ENCODE data around the gene ENOX1.

Gene ENOX1

GRCh38 chr13:43405457-43405856, 381.3 kb downstream of the ENOX1 start:
- Histone ChIP-seq H2BK120ac (ENCODE audit: low read depth, low read length) (no peak overlapping the region), H3K56ac (ENCODE audit: low read length) (no peak overlapping the region), H4K5ac (ENCODE audit: low read length) (no peak overlapping the region), H3K36me3 (ENCODE audit: control insufficient read depth, insufficient read depth, low read length) (no peaks in the 10 kb centered on the region), H3K4me3 (ENCODE audit: low read length) (no peak overlapping the region), H3K27ac (ENCODE audit: low read depth, low read length) (no peak overlapping the region), H3K23ac (ENCODE audit: low read length) (no peak overlapping the region), H4K8ac (ENCODE audit: low read depth, low read length) (no peak overlapping the region), H3K18ac (ENCODE audit: low read length) (no peak overlapping the region), H3K4me2 (ENCODE audit: low read length) (no peak overlapping the region), H3K79me1 (ENCODE audit: low read length) (no peaks in the 10 kb centered on the region), H3K4me1 (ENCODE audit: control insufficient read depth, low read depth, low read length) (no peaks in the 10 kb centered on the region), H3K79me2 (ENCODE audit: control insufficient read depth, insufficient read depth, low read length) (no peaks in the 10 kb centered on the region), H2BK5ac (ENCODE audit: low read length) (no peak overlapping the region), H2BK15ac (replicated peaks; ENCODE audit: low read depth) (no peak overlapping the region), H3K27me3 (ENCODE audit: insufficient read depth, low read length, poor library complexity) (no peaks in the 10 kb centered on the region), H3K4ac (ENCODE audit: low read depth, low read length) (no peak overlapping the region), H3K9ac (ENCODE audit: low read length) (no peak overlapping the region), H2AK5ac (ENCODE audit: low read length) (no peak overlapping the region)
- WGBS (ENCODE audit: extremely low coverage, insufficient coverage, low lambda C conversion rate): no CpG with 5 or more reads among the region's 1 CpG
- no peak for DNase-seq

DNA sequence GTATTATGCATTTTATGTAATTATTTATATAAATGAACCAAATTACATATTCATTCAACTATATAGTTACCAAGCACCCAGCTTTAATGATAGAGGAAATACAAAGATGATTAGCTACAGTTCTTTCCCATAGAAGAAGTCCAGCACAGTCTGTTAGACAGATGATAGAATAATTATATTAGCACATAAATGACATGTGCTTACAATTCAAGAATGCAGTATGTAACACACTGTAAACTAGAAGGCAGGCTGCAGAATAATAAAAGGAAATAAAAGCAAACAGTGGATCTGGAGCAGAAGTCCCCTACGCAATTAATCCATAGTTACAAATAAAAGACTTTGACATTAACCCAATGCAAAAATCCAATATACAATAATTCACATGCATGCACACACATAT, 384.4 kb downstream of the ENOX1 start:
- no peak overlapping the region for H3K18ac ChIP-seq (ENCODE audit: low read length)
- no peak overlapping the region for H3K23ac ChIP-seq (ENCODE audit: low read length)
- H2BK5ac ChIP-seq (ENCODE audit: low read length): no peak overlapping the region
- no peak overlapping the region for H3K4ac ChIP-seq (ENCODE audit: low read depth, low read length)
- H4K5ac ChIP-seq (ENCODE audit: low read length): no peak overlapping the region
- no peak overlapping the region for H3K56ac ChIP-seq (ENCODE audit: low read length)
- no peak overlapping the region for H2AK5ac ChIP-seq (ENCODE audit: low read length)
- no peak overlapping the region for H2BK15ac ChIP-seq (replicated peaks; ENCODE audit: low read depth)
- no CpG with 5 or more reads among the region's 1 CpG for WGBS (ENCODE audit: extremely low coverage, insufficient coverage, low lambda C conversion rate)
- no peak overlapping the region for H3K27ac ChIP-seq (ENCODE audit: low read depth, low read length)
- no peak overlapping the region for H3K9ac ChIP-seq (ENCODE audit: low read length)
- no peaks in the 10 kb centered on the region for H3K79me1 ChIP-seq (ENCODE audit: low read length)
- no peaks in the 10 kb centered on the region for H3K36me3 ChIP-seq (ENCODE audit: control insufficient read depth, insufficient read depth, low read length)
- DNase-seq: no peak
- no peak overlapping the region for H3K4me3 ChIP-seq (ENCODE audit: low read length)
- no peak overlapping the region for H4K8ac ChIP-seq (ENCODE audit: low read depth, low read length)
- no peaks in the 10 kb centered on the region for H3K4me1 ChIP-seq (ENCODE audit: control insufficient read depth, low read depth, low read length)
- no peaks in the 10 kb centered on the region for H3K27me3 ChIP-seq (ENCODE audit: insufficient read depth, low read length, poor library complexity)
- H3K79me2 ChIP-seq (ENCODE audit: control insufficient read depth, insufficient read depth, low read length): no peaks in the 10 kb centered on the region
- H3K4me2 ChIP-seq (ENCODE audit: low read length): no peak overlapping the region
- no peak overlapping the region for H2BK120ac ChIP-seq (ENCODE audit: low read depth, low read length)

DNA sequence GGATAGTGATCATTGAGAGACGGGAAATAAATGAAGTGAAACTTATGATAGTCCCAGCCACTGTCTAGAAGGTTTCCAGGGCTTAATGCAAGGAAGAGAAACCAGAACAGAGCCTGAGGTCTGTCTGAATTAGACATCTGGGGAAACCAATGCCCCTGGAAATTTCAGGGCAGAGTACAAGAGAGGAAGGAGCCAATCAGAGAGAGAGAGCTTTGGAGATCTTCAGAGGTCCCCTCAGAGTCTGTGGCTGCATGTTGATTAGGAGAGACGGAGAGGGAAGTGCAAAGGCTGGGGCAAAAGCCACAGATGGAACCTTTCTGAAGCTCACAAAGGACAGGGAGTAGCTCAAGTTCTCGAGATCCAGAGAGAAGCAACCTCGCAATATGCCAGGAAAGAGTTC, 385.4 kb downstream of the ENOX1 start:
- no peak overlapping the region for H2BK120ac ChIP-seq (ENCODE audit: low read depth, low read length)
- no peak for DNase-seq
- H3K18ac ChIP-seq (ENCODE audit: low read length): no peak overlapping the region
- no peaks in the 10 kb centered on the region for H3K36me3 ChIP-seq (ENCODE audit: control insufficient read depth, insufficient read depth, low read length)
- no peak overlapping the region for H3K4me3 ChIP-seq (ENCODE audit: low read length)
- no peaks in the 10 kb centered on the region for H3K27me3 ChIP-seq (ENCODE audit: insufficient read depth, low read length, poor library complexity)
- no peak overlapping the region for H2AK5ac ChIP-seq (ENCODE audit: low read length)
- no peak overlapping the region for H4K5ac ChIP-seq (ENCODE audit: low read length)
- no peak overlapping the region for H4K8ac ChIP-seq (ENCODE audit: low read depth, low read length)
- H3K4me2 ChIP-seq (ENCODE audit: low read length): no peak overlapping the region
- no CpG with 5 or more reads among the region's 4 CpGs for WGBS (ENCODE audit: extremely low coverage, insufficient coverage, low lambda C conversion rate)
- H2BK5ac ChIP-seq (ENCODE audit: low read length): no peak overlapping the region
- H3K23ac ChIP-seq (ENCODE audit: low read length): no peak overlapping the region
- H3K4me1 ChIP-seq (ENCODE audit: control insufficient read depth, low read depth, low read length): no peaks in the 10 kb centered on the region
- H3K79me2 ChIP-seq (ENCODE audit: control insufficient read depth, insufficient read depth, low read length): no peaks in the 10 kb centered on the region
- H2BK15ac ChIP-seq (replicated peaks; ENCODE audit: low read depth): no peak overlapping the region
- H3K9ac ChIP-seq (ENCODE audit: low read length): no peak overlapping the region
- no peak overlapping the region for H3K27ac ChIP-seq (ENCODE audit: low read depth, low read length)
- no peak overlapping the region for H3K4ac ChIP-seq (ENCODE audit: low read depth, low read length)
- no peak overlapping the region for H3K56ac ChIP-seq (ENCODE audit: low read length)
- no peaks in the 10 kb centered on the region for H3K79me1 ChIP-seq (ENCODE audit: low read length)

DNA sequence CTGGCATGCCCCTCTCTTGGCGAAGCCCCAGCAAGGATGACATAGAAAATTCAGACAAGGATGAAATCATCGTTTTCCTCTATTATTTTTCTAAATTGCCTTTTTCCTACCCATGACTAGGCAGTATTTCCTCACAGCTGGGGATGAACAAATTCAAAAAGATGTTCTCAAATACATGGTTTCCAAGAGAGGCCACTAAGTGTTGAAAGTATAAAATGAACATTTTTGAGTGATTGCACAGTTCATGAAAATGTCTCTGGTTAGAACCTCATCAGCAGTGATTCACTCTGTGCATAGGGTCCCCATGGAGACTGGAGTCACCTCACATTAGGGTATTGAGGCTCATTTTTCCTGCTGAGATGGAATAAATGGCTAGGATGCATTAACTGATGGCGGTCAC, 389.7 kb downstream of the ENOX1 start:
- Histone ChIP-seq H3K79me1 (ENCODE audit: low read length) (no peaks in the 10 kb centered on the region), H3K27ac (ENCODE audit: low read depth, low read length) (no peak overlapping the region), H3K23ac (ENCODE audit: low read length) (no peak overlapping the region), H4K8ac (ENCODE audit: low read depth, low read length) (no peak overlapping the region), H3K4ac (ENCODE audit: low read depth, low read length) (no peak overlapping the region), H2BK5ac (ENCODE audit: low read length) (no peak overlapping the region), H2BK15ac (replicated peaks; ENCODE audit: low read depth) (no peak overlapping the region), H3K79me2 (ENCODE audit: control insufficient read depth, insufficient read depth, low read length) (no peaks in the 10 kb centered on the region), H3K36me3 (ENCODE audit: control insufficient read depth, insufficient read depth, low read length) (no peaks in the 10 kb centered on the region), H2AK5ac (ENCODE audit: low read length) (no peak overlapping the region), H2BK120ac (ENCODE audit: low read depth, low read length) (no peak overlapping the region), H3K27me3 (ENCODE audit: insufficient read depth, low read length, poor library complexity) (no peaks in the 10 kb centered on the region), H3K4me2 (ENCODE audit: low read length) (no peak overlapping the region), H3K9ac (ENCODE audit: low read length) (no peak overlapping the region), H3K18ac (ENCODE audit: low read length) (no peak overlapping the region), H4K5ac (ENCODE audit: low read length) (no peak overlapping the region), H3K4me1 (ENCODE audit: control insufficient read depth, low read depth, low read length) (no peaks in the 10 kb centered on the region), H3K4me3 (ENCODE audit: low read length) (no peak overlapping the region), H3K56ac (ENCODE audit: low read length) (no peak overlapping the region)
- DNase-seq: no peak
- no CpG with 5 or more reads among the region's 3 CpGs for whole genome bisulfite sequencing (ENCODE audit: extremely low coverage, insufficient coverage, low lambda C conversion rate)

DNA sequence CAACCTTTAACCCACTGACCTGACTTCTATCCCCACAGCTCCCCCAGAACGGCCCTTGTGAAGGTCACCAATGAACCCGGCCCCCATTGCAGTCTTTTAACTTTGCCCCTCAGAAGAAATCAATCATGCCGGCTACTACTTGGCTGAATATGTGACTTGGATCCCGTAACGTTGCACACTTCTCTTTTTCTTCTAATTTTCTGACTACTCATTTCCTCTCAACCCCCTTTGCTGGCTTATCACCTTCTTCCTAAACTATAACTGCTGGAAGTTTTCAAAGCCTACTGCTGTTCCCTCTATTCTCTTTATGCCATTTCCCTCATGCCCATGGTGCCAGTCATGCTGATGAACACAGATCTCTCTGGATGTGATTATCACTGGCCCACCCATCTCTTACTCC, 395.7 kb downstream of the ENOX1 start:
- Histone ChIP-seq H3K4me3 (ENCODE audit: low read length) (no peak overlapping the region), H3K18ac (ENCODE audit: low read length) (no peak overlapping the region), H3K79me1 (ENCODE audit: low read length) (no peaks in the 10 kb centered on the region), H3K23ac (ENCODE audit: low read length) (no peak overlapping the region), H2BK15ac (replicated peaks; ENCODE audit: low read depth) (no peak overlapping the region), H4K8ac (ENCODE audit: low read depth, low read length) (no peak overlapping the region), H3K36me3 (ENCODE audit: control insufficient read depth, insufficient read depth, low read length) (no peaks in the 10 kb centered on the region), H3K56ac (ENCODE audit: low read length) (no peak overlapping the region), H3K27me3 (ENCODE audit: insufficient read depth, low read length, poor library complexity) (no peaks in the 10 kb centered on the region), H3K27ac (ENCODE audit: low read depth, low read length) (no peak overlapping the region), H2AK5ac (ENCODE audit: low read length) (no peak overlapping the region), H2BK120ac (ENCODE audit: low read depth, low read length) (no peak overlapping the region), H3K4ac (ENCODE audit: low read depth, low read length) (no peak overlapping the region), H3K4me1 (ENCODE audit: control insufficient read depth, low read depth, low read length) (no peaks in the 10 kb centered on the region), H3K9ac (ENCODE audit: low read length) (no peak overlapping the region), H3K4me2 (ENCODE audit: low read length) (no peak overlapping the region), H2BK5ac (ENCODE audit: low read length) (no peak overlapping the region), H4K5ac (ENCODE audit: low read length) (no peak overlapping the region), H3K79me2 (ENCODE audit: control insufficient read depth, insufficient read depth, low read length) (no peaks in the 10 kb centered on the region)
- no peak for DNase-seq
- WGBS (ENCODE audit: extremely low coverage, insufficient coverage, low lambda C conversion rate): no CpG with 5 or more reads among the region's 5 CpGs

DNA sequence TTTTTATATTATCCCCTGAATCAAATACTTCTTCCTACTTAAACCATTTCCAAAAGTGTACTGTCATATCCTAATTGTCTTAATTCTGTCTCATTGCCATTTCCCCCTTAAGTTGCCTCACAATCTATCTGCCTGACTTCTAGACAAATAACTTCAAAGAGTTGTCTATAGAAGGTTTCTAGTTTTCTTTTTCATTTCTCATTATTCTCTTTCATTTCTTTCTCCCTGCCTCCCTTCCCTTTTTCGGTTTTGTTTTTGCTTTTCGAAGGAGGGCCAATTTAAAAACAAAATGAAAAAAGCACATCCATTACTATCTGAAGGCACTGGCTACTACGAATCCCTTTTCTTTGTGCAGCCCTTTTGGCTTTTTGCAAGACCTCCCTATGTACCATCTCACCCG, 396.2 kb downstream of the ENOX1 start:
- no peaks in the 10 kb centered on the region for H3K36me3 ChIP-seq (ENCODE audit: control insufficient read depth, insufficient read depth, low read length)
- H4K8ac ChIP-seq (ENCODE audit: low read depth, low read length): no peak overlapping the region
- H2BK5ac ChIP-seq (ENCODE audit: low read length): no peak overlapping the region
- no peak overlapping the region for H3K4me2 ChIP-seq (ENCODE audit: low read length)
- no peaks in the 10 kb centered on the region for H3K27me3 ChIP-seq (ENCODE audit: insufficient read depth, low read length, poor library complexity)
- no peak overlapping the region for H3K56ac ChIP-seq (ENCODE audit: low read length)
- no peak overlapping the region for H3K23ac ChIP-seq (ENCODE audit: low read length)
- H3K79me1 ChIP-seq (ENCODE audit: low read length): no peaks in the 10 kb centered on the region
- no peak overlapping the region for H3K18ac ChIP-seq (ENCODE audit: low read length)
- H2AK5ac ChIP-seq (ENCODE audit: low read length): no peak overlapping the region
- no peaks in the 10 kb centered on the region for H3K79me2 ChIP-seq (ENCODE audit: control insufficient read depth, insufficient read depth, low read length)
- no peak overlapping the region for H3K4ac ChIP-seq (ENCODE audit: low read depth, low read length)
- no peak overlapping the region for H3K27ac ChIP-seq (ENCODE audit: low read depth, low read length)
- DNase-seq: no peak
- no peak overlapping the region for H4K5ac ChIP-seq (ENCODE audit: low read length)
- H3K4me1 ChIP-seq (ENCODE audit: control insufficient read depth, low read depth, low read length): no peaks in the 10 kb centered on the region
- no CpG with 5 or more reads among the region's 4 CpGs for WGBS (ENCODE audit: extremely low coverage, insufficient coverage, low lambda C conversion rate)
- no peak overlapping the region for H2BK120ac ChIP-seq (ENCODE audit: low read depth, low read length)
- H2BK15ac ChIP-seq (replicated peaks; ENCODE audit: low read depth): no peak overlapping the region
- no peak overlapping the region for H3K4me3 ChIP-seq (ENCODE audit: low read length)
- no peak overlapping the region for H3K9ac ChIP-seq (ENCODE audit: low read length)

Data from mesendoderm (in vitro differentiated cells).